GM12875 (cell line): ENCODE results near the gene PRAC2.

ENCODE experiments used
- H3K4me3 ChIP-seq: one replicate; pipeline ENCODE4 v1.5.1; 2011; ENCODE audit warnings: low read depth, low read length, control low read depth
- TF ChIP-seq, protein P1 (sequence below): IDR thresholded peaks from 2 replicates; pipeline ENCODE4 v1.5.1; 2011; ENCODE audit warnings: low read depth, mild to moderate bottlenecking, control low read depth, inconsistent platforms, low read length, moderate library complexity, borderline replicate concordance; ENCODE audit not compliant: insufficient read depth

PRAC2 gene

DNA sequence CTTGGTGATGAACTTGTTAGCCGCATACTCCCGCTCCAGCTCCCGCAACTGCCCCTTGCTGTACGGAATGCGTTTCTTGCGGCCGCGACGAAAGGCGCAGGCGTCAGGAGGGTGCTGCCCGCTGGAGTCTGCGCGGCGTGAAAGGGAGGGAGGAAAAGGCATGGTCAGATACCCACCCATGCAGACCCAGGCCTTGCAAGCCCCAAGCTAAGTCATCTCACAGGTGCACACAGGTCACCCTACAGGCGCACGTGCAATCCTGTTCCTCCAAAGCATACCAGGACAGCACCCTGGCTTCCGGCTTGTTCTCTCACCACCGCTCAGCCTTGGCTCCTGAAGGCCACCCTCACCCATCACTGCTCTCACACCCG is 3.9 kb downstream of the PRAC2 start:
- TF ChIP-seq, protein P1, sequence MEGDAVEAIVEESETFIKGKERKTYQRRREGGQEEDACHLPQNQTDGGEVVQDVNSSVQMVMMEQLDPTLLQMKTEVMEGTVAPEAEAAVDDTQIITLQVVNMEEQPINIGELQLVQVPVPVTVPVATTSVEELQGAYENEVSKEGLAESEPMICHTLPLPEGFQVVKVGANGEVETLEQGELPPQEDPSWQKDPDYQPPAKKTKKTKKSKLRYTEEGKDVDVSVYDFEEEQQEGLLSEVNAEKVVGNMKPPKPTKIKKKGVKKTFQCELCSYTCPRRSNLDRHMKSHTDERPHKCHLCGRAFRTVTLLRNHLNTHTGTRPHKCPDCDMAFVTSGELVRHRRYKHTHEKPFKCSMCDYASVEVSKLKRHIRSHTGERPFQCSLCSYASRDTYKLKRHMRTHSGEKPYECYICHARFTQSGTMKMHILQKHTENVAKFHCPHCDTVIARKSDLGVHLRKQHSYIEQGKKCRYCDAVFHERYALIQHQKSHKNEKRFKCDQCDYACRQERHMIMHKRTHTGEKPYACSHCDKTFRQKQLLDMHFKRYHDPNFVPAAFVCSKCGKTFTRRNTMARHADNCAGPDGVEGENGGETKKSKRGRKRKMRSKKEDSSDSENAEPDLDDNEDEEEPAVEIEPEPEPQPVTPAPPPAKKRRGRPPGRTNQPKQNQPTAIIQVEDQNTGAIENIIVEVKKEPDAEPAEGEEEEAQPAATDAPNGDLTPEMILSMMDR, result no peak
- no peak overlapping the region for H3K4me3 ChIP-seq

DNA sequence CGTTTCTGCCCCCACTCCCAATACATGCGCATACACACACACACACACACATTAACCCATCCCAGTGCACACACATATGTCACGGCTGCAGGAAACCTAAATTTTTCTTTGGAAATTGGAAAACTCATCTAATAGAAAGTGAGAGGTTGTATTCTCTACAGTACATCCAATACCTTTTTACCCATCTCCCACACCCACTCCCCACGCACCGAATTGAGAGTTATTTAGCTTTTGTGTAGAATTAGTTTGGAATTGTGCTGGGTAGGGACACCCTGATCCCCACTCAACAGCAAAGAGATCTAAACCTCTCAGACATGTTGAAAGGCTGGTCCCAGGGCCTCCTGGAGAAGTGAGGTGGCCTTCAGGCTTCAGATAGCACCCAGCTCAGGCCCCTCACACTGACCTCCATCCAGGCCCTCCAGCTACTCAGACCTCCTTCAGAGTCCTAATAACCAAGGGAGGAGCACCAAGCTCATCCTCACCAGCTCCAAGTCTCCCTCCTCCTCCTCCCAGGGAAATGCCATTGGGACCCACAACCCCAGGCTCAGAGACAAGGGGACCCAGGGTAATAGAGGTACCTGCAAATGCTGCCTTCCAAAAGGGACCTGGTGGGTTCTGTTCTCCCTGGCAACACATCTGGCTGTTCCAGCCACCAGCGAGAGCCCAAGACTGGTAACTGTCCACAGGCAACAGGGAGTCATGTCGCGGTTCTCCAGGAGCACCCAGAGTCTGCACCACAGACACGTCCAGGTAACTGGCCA is 4.6 kb downstream of the PRAC2 start:
- no peak overlapping the region for H3K4me3 ChIP-seq

DNA sequence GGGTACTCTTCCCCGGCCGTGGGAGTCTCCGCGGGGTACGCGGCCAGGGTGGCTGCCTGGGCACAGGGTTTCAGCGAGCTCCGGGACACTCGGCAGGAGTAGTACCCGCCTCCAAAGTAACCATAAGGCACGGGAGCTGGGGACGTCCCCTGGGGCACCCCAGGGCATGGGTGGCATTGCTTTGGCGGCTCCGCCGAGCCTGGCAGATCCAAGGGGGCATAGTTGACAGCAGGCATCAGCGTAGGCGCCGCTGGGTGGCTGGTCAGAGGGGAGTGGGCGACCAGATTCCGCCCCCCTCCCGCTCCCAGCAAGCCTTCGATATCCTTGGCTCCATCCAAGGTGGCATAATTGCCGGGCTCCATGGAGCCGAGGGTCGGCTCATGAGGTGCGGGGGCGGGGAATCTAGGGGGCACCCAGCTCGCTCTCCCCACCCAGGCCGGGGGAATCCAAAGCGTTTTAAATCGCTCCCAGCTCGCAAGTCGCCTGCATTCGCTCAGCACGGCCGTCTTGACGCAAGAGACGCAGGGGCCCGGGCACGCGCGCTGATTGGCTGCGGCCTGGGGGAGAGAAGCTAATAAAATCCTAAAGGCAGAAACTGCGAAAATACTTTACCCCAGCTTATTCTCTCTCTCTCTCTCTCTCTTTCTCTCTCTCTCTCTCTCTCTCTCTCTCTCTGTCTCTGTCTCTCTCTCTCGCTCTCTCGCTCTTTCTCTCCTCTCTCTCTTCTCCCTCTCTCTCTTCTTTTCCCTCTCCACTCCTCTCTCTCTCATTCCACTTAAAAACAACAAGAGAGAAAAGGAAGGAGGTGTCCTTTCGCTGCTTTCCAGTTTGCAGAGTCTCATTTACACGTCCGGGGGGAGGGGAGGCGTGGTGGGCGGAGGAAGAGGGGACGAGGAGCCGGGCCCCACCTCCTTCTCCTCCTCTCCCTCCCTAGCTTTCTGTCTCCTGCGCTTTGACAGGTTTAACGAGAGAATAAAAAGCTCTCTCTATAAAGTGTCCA is 5.5 kb downstream of the PRAC2 start, which contains the start of gene HOXB13:
Gene HOXB13 (minus strand): TSS at position 519 of the 1,000 bp plus-strand sequence. CDS start 157 bp downstream, at position 362.
- TF ChIP-seq, protein P1, result no peak
- H3K4me3 ChIP-seq, result no peak within 1 kb of the TSS

More for the DNA sequence above, 4.6 kb downstream of the PRAC2 start:
- TF ChIP-seq, protein P1, result no peak

DNA sequence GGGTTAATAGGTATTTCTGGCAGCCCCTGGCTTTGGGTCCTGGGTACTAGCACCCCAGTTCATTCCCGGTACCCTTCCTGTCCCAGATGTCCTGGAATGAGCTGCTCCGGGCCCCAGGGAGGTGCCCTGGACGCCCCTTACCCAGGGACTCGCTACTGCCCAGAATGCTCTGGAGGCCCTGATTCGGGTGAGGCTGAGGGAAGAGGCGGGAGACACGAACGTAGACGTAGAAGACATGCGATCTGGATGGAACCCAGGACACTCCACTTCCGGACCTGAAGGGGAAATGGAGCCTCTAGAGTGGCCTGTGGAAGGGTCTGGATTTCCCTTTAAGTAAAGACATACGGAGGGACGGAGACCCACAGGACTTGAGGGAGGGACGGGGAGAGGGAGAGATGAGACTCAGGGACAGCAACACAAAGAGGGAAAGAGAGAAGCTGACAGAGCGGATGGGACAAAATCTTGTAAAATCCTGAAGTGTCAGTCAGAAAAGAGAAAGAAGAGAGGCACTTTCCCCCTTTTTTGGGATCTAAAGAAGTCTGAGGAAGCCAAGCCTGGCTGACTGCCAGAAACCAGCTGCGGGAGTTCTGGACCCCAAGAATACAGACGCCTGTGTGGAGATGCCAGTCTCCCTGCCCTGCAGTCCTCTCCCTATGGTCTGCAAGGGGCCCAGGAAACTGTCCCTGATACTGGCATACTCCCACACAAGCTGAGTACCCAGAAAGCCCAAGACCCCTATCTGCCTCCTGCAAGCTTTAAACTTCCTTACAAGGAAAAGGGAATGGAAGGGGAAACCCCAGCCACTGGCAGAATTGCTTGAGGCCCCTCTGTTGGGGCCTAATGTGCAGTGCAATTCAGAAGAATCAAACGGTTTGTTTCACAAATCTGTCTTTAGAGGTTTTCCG is 6.6 kb downstream of the PRAC2 start:
- TF ChIP-seq, protein P1, result no peak
- no peak overlapping the region for H3K4me3 ChIP-seq

DNA sequence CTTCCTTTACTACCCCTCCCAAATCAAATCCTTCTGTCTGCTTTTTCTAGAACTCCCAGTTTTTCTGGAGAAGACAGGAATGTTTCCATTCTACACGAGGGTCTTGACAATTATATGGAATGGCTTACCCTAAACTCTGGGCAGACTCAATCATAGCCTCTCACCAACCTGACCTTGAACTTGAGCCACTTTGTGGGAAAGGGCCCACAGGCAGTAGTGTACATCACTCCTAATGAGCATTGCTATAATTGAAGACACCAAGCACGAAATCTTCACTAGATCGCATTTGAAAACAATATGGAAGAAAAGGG is 7.2 kb downstream of the PRAC2 start:
- TF ChIP-seq, protein P1, result no peak
- H3K4me3 ChIP-seq, result no peak overlapping the region

DNA sequence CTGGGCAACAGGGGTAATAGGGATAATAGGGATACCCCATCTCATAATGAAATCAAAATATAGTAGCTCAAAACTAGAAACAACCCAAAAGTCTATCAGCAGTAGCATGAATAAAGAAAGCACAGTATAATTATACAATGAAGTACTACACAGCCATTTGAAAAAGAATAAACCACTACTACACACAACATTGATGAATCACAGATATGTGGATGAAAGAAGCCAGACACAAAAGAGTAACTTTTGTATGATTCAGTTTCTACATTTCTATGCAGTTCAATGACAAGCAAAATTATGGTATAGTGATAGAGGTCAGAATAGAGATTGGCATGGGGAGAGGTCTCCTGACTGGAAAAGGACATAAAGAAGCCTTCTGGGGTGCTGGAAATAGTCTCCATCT is 8.4 kb downstream of the PRAC2 start:
- TF ChIP-seq, protein P1, result no peak
- H3K4me3 ChIP-seq, result no peak overlapping the region
